HCT116 (cell line): ENCODE data around the gene OR4C3. TPM values are rescaled to one million over a fixed set of nuclear protein-coding genes. Genes with fewer than 3 reads are reported as not detected.
"Not testable (repeated sequence)": the region's sequence is repeated elsewhere in the genome, so short reads cannot be mapped to it uniquely, and the experiment has no call there.

Experiments used
- ATAC-seq: fragments of 200-7000 bp; cut with Tn5 transposase; 2 replicates; pipeline ENCODE4 v1.9.1; 2020; ENCODE audit warnings: mild to moderate bottlenecking, moderate library complexity
- Bru-seq: library from RNA; stranded (reverse); fragments of 400-500 nt; gene quantifications from one replicate; lab custom pipeline; 2021; lab: Mats Ljungman, UMichigan
- BruChase-seq, 2 experiments: library from RNA; stranded (reverse); fragments of 400-500 nt; gene quantifications; one replicate each; lab custom pipeline; 2021; lab: Mats Ljungman, UMichigan
- BruUV-seq: library from RNA; stranded (reverse); fragments of 400-500 nt; replicated peaks from 2 replicates; lab custom pipeline; 2021; lab: Mats Ljungman, UMichigan
- CTCF ChIA-PET: fragments of 300-600 bp; sonication (Branson Sonifier 250); formaldehyde crosslinking; loops from one replicate; lab custom pipeline; 2021; ENCODE audit warnings: antibody characterized with exemption; lab: Charles Lee
- POLR2A ChIA-PET: fragments of 300-600, 350-600 bp; sonication (Branson Sonifier 250); formaldehyde crosslinking; loops from one replicate; lab custom pipeline; 2021; ENCODE audit warnings: antibody characterized with exemption; lab: Charles Lee
- RAD21 ChIA-PET, 2 experiments: fragments of 300-600 bp; sonication (Branson Sonifier 250); formaldehyde crosslinking; loops; one replicate each; lab custom pipeline; 2023; ENCODE audit warnings: low total read pairs in 2 of 2; ENCODE audit not compliant: uncharacterized antibody in 2 of 2, unreplicated experiment in 2 of 2, low non-redundant PET in 1 of 2; lab: Charles Lee
- DNase-seq: peaks from one replicate; pipeline ENCODE4 v3.0.0-alpha.2; 2010; ENCODE audit warnings: low read depth, low spot score
- H2AFZ ChIP-seq: fragments of 200-600 bp; shearing (Covaris generic), sonication (generic); 2 replicates; pipeline ENCODE4 v1.6.1; 2017; ENCODE audit warnings: low read depth, mixed run types, mixed read lengths, antibody characterized with exemption, low read length; ENCODE audit not compliant: poor library complexity, severe bottlenecking
- H3K27ac ChIP-seq: 2 replicates; pipeline ENCODE4 v1.5.1; 2012; ENCODE audit warnings: low read depth, low read length
- H3K27me3 ChIP-seq: fragments of 200-600 bp; sonication (generic); 2 replicates; pipeline ENCODE4 v1.6.1; 2016; ENCODE audit warnings: mixed run types, low read length, mixed read lengths; ENCODE audit not compliant: insufficient read depth
- H3K36me3 ChIP-seq, 2 experiments: fragments of 200-500 bp in 1 of 2; fragments of 200-600 bp in 1 of 2; sonication (Bioruptor generic) in 1 of 2; sonication (generic) in 1 of 2; 2 replicates each; pipeline versions ENCODE4 v1.5.1 to v1.6.1; 2014 to 2016; ENCODE audit warnings: low read length in 2 of 2, inconsistent platforms in 1 of 2, mixed read lengths in 1 of 2, mixed run types in 1 of 2; ENCODE audit not compliant: insufficient read depth in 2 of 2, control insufficient read depth in 1 of 2
- H3K4me1 ChIP-seq, 2 experiments: fragments of 200-600 bp in 1 of 2; sonication (generic) in 1 of 2; 2 replicates each; pipeline versions ENCODE4 v1.5.1 to v1.6.1; 2012 to 2017; ENCODE audit warnings: low read length in 2 of 2, inconsistent platforms in 1 of 2, mild to moderate bottlenecking in 1 of 2, mixed read lengths in 1 of 2, mixed run types in 1 of 2, moderate library complexity in 1 of 2; ENCODE audit not compliant: insufficient read depth in 2 of 2, control insufficient read depth in 1 of 2
- H3K4me2 ChIP-seq: fragments of 200-600 bp; sonication (generic); 2 replicates; pipeline ENCODE4 v1.6.1; 2017; ENCODE audit warnings: mixed run types, low read length, mixed read lengths
- H3K4me3 ChIP-seq, 2 experiments: fragments of 200-600 bp in 1 of 2; sonication (generic) in 1 of 2; replicated peaks in 1 of 2; 2 replicates each; pipeline ENCODE4 v1.5.1; 2011 to 2016; ENCODE audit warnings: low read length in 2 of 2, control low read depth in 1 of 2, low read depth in 1 of 2, mild to moderate bottlenecking in 1 of 2, mixed read lengths in 1 of 2, mixed run types in 1 of 2
- H3K79me2 ChIP-seq: fragments of 200-600 bp; sonication (generic); 2 replicates; pipeline ENCODE4 v1.6.1; 2017; ENCODE audit warnings: mild to moderate bottlenecking, mixed run types, low read length, moderate library complexity, mixed read lengths; ENCODE audit not compliant: insufficient read depth
- H3K9ac ChIP-seq: fragments of 200-600 bp; sonication (generic); 2 replicates; pipeline ENCODE4 v1.6.1; 2016; ENCODE audit warnings: low read length, mixed read lengths
- H3K9me2 ChIP-seq: fragments of 200-600 bp; sonication (generic), shearing (Covaris generic); 2 replicates; pipeline ENCODE4 v1.6.1; 2017; ENCODE audit warnings: mixed run types, mild to moderate bottlenecking, moderate library complexity; ENCODE audit not compliant: insufficient read depth
- H3K9me3 ChIP-seq, 2 experiments: fragments of 200-500 bp in 1 of 2; fragments of 200-600 bp in 1 of 2; sonication (Bioruptor generic) in 1 of 2; sonication (generic) in 1 of 2; 2 replicates each; pipeline ENCODE4 v1.6.1; 2014 to 2017; ENCODE audit warnings: low read length in 2 of 2, mixed read lengths in 2 of 2, inconsistent platforms in 1 of 2, low read depth in 1 of 2, mild to moderate bottlenecking in 1 of 2, mixed run types in 1 of 2, moderate library complexity in 1 of 2; ENCODE audit not compliant: control insufficient read depth in 1 of 2, insufficient read depth in 1 of 2
- H4K20me1 ChIP-seq: fragments of 200-600 bp; sonication (generic), shearing (Covaris generic); 2 replicates; pipeline ENCODE4 v1.6.1; 2017; ENCODE audit warnings: mixed run types, mild to moderate bottlenecking, moderate library complexity; ENCODE audit not compliant: insufficient read depth
- FOSL1 ChIP-seq: IDR thresholded peaks from 2 replicates; pipeline ENCODE4 v1.6.1; 2012; ENCODE audit warnings: low read depth
- POLR2A ChIP-seq: IDR thresholded peaks from 2 replicates; pipeline ENCODE4 v1.7.0; 2011; ENCODE audit warnings: borderline replicate concordance; ENCODE audit not compliant: insufficient read depth, insufficient read length; ENCODE audit errors: extremely low read depth
- intact Hi-C: fragments of 100-400 bp; cut with micrococcal nuclease; formaldehyde crosslinking; loops from 2 replicates; pipeline ENCODE4 v1.10.0; 2022
- long read RNA-seq: library from polyadenylated mRNA; unstranded; transcript quantifications from one replicate; pipeline ENCODE4 v2.0.0, GENCODE V29; 2021; ENCODE audit not compliant: unreplicated experiment
- polyA plus RNA-seq: library from polyadenylated mRNA; unstranded; fragments of >200 nt; gene quantifications from 2 replicates; pipeline ENCODE4 v1.2.1, GENCODE V29; 2012; ENCODE audit warnings: missing spikeins
- total RNA-seq: library from RNA; stranded (reverse); gene quantifications from one replicate; pipeline ENCODE4 v1.2.1, GENCODE V29; 2021; ENCODE audit not compliant: unreplicated experiment

OR4C3 gene
- total RNA-seq, result not detected
- polyA plus RNA-seq, result not detected in 2 replicates
- Bru-seq, nascent RNA, result not detected
- not detected for BruChase-seq, experiment 1, labeled RNA remaining after a 6-hour chase
- BruChase-seq, experiment 2, labeled RNA remaining after a 2-hour chase, result not detected
- long read RNA-seq, result 0 reads

- intact Hi-C loops, H3K27me3 ChIP-seq, H3K4me1 ChIP-seq, H3K36me3 ChIP-seq, DNase-seq, BruUV-seq, CTCF ChIA-PET, RAD21 ChIA-PET, ATAC-seq, H3K4me3 ChIP-seq, H3K9me3 ChIP-seq, H4K20me1 ChIP-seq, POLR2A ChIA-PET, H3K9ac ChIP-seq, H3K4me2 ChIP-seq, H2AFZ ChIP-seq, H3K27ac ChIP-seq, H3K79me2 ChIP-seq, H3K9me2 ChIP-seq: not testable (repeated sequence)
Measured at GRCh38 chr11:48324620-48325019, at the start of gene OR4C3. Gene OR4C3 (plus strand): TSS chr11:48324920. CDS start chr11:48325022, 102 bp downstream.

GRCh38 chr11:48305923-48306322 lies 18.8 kb upstream of the OR4C3 start, which contains the start of gene OR4S1:
Gene OR4S1 (plus strand): TSS chr11:48306223. CDS start chr11:48306223, 0 bp downstream.
- no peak within 1 kb of the TSS for H2AFZ ChIP-seq
- intact Hi-C loops, result loop anchor here (5.0 kb wide), 2 partner anchors 1226 to 1691 kb away; no protein-coding TSS in a partner anchor
- ChIA-PET RAD21 (no interaction called here), CTCF (no interaction called here), POLR2A (no interaction called here)
- DNase-seq, result no peak
- H3K9ac ChIP-seq, result no peak within 1 kb of the TSS
- TF ChIP-seq POLR2A, result no peak
- no peak for TF ChIP-seq FOSL1
- no peak within 1 kb of the TSS for H3K4me2 ChIP-seq
- no peak for ATAC-seq
- no peaks in the 10 kb centered on the region for H3K4me1 ChIP-seq
- H3K9me2 ChIP-seq, result no peaks in the 10 kb centered on the region
- H3K4me3 ChIP-seq, result no peak within 1 kb of the TSS
- H3K9me3 ChIP-seq, result no peaks in the 10 kb centered on the region
- no TSS peak for BruUV-seq
- H3K36me3 ChIP-seq, result no peaks in the 10 kb centered on the region
- no peaks in the 10 kb centered on the region for H4K20me1 ChIP-seq
- H3K79me2 ChIP-seq, result no peaks in the 10 kb centered on the region
- no peaks in the 10 kb centered on the region for H3K27me3 ChIP-seq
- no peak within 1 kb of the TSS for H3K27ac ChIP-seq
